Parathyroid adenoma (tissue), 2 donors: ENCODE results near the gene GRIA4.

Source experiments
- H2AFZ ChIP-seq: fragments of 300-600 bp; sonication (generic); one replicate; pipeline ENCODE4 v1.7.0; 2017; ENCODE audit warnings: antibody characterized with exemption, mild to moderate bottlenecking
- H3K27ac ChIP-seq: fragments of 300-600 bp; sonication (generic); one replicate; pipeline ENCODE4 v1.7.0; 2017
- H3K27me3 ChIP-seq: fragments of 300-600 bp; sonication (generic); one replicate; pipeline ENCODE4 v1.7.0; 2017; ENCODE audit warnings: low read length; ENCODE audit not compliant: control insufficient read depth, insufficient read depth
- H3K36me3 ChIP-seq: fragments of 300-600 bp; sonication (generic); one replicate; pipeline ENCODE4 v1.7.0; 2017; ENCODE audit warnings: low read length; ENCODE audit not compliant: control insufficient read depth, insufficient read depth
- H3K4me1 ChIP-seq: fragments of 300-600 bp; sonication (generic); one replicate; pipeline ENCODE4 v1.7.0; 2017; ENCODE audit warnings: control low read depth
- H3K4me2 ChIP-seq: fragments of 300-600 bp; sonication (generic); one replicate; pipeline ENCODE4 v1.7.0; 2017; ENCODE audit warnings: low read length
- H3K4me3 ChIP-seq: fragments of 300-600 bp; sonication (generic); one replicate; pipeline ENCODE4 v1.7.0; 2017; ENCODE audit warnings: low read depth, low read length
- H3K79me2 ChIP-seq: fragments of 300-600 bp; sonication (generic); one replicate; pipeline ENCODE4 v1.7.0; 2017; ENCODE audit warnings: control low read depth
- H3K9ac ChIP-seq: fragments of 300-600 bp; sonication (generic); one replicate; pipeline ENCODE4 v1.7.0; 2017; ENCODE audit warnings: mild to moderate bottlenecking
- H3K9me3 ChIP-seq: fragments of 300-600 bp; sonication (generic); one replicate; pipeline ENCODE4 v1.7.0; 2017; ENCODE audit warnings: low read length; ENCODE audit not compliant: control insufficient read depth
- TF ChIP-seq, protein P1 (sequence below): fragments of 300-600 bp; sonication (generic); IDR thresholded peaks from one replicate; pipeline ENCODE4 v1.7.0; 2017; ENCODE audit warnings: antibody characterized with exemption, mild to moderate bottlenecking
- donor health status: primary hyperparathyroidism.

GRIA4 gene

GRCh38 chr11:105619556-105619955 is 9.7 kb downstream of the GRIA4 start:
- H3K4me1 ChIP-seq: no peaks in the 10 kb centered on the region
- H3K27ac ChIP-seq: no peak overlapping the region
- H3K9me3 ChIP-seq: no peaks in the 10 kb centered on the region
- H3K27me3 ChIP-seq: no peaks in the 10 kb centered on the region
- no peaks in the 10 kb centered on the region for H3K36me3 ChIP-seq
- TF ChIP-seq, protein P1, sequence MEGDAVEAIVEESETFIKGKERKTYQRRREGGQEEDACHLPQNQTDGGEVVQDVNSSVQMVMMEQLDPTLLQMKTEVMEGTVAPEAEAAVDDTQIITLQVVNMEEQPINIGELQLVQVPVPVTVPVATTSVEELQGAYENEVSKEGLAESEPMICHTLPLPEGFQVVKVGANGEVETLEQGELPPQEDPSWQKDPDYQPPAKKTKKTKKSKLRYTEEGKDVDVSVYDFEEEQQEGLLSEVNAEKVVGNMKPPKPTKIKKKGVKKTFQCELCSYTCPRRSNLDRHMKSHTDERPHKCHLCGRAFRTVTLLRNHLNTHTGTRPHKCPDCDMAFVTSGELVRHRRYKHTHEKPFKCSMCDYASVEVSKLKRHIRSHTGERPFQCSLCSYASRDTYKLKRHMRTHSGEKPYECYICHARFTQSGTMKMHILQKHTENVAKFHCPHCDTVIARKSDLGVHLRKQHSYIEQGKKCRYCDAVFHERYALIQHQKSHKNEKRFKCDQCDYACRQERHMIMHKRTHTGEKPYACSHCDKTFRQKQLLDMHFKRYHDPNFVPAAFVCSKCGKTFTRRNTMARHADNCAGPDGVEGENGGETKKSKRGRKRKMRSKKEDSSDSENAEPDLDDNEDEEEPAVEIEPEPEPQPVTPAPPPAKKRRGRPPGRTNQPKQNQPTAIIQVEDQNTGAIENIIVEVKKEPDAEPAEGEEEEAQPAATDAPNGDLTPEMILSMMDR: no peak
- H3K4me2 ChIP-seq: no peak overlapping the region
- H2AFZ ChIP-seq: no peak overlapping the region
- H3K9ac ChIP-seq: no peak overlapping the region
- no peak overlapping the region for H3K4me3 ChIP-seq
- no peaks in the 10 kb centered on the region for H3K79me2 ChIP-seq

DNA sequence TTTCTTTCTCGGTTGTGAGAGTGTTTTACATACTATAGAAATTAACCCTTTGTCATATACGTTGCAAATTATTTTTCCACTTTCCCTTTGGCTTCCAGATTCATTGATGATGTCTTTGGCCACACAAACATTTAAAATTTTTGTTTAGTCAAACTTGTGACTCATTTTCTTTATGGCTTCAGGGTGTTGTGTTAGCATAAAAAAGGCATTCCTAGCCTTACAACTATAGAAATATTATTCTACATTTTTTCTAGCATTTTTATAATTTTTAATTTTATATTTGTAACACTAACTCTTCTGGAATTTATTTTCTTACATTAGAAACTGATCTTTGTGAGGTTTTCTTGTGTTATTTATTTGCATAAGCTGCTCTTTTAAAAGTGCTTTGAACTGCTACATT is 12.1 kb downstream of the GRIA4 start:
- H2AFZ ChIP-seq: no peak overlapping the region
- no peaks in the 10 kb centered on the region for H3K4me1 ChIP-seq
- no peak overlapping the region for H3K4me3 ChIP-seq
- H3K27ac ChIP-seq: no peak overlapping the region
- no peak overlapping the region for H3K4me2 ChIP-seq
- H3K36me3 ChIP-seq: no peaks in the 10 kb centered on the region
- H3K79me2 ChIP-seq: no peaks in the 10 kb centered on the region
- TF ChIP-seq, protein P1: no peak
- H3K9ac ChIP-seq: no peak overlapping the region
- no peaks in the 10 kb centered on the region for H3K9me3 ChIP-seq
- H3K27me3 ChIP-seq: no peaks in the 10 kb centered on the region

- Histone ChIP-seq H3K27me3 (no peaks in the 10 kb centered on the region), H3K9ac (no peak overlapping the region), H3K4me1 (no peaks in the 10 kb centered on the region), H3K9me3 (no peaks in the 10 kb centered on the region), H3K36me3 (no peaks in the 10 kb centered on the region), H3K79me2 (no peaks in the 10 kb centered on the region), H2AFZ (no peak overlapping the region), H3K4me2 (no peak overlapping the region), H3K4me3 (no peak overlapping the region), H3K27ac (no peak overlapping the region)
- TF ChIP-seq, protein P1: no peak
Observed at GRCh38 chr11:105632316-105632715, 22.4 kb downstream of the GRIA4 start.

GRCh38 chr11:105635466-105635865 is 25.6 kb downstream of the GRIA4 start:
- TF ChIP-seq, protein P1: no peak
- Histone ChIP-seq H3K27ac (no peak overlapping the region), H3K9ac (no peak overlapping the region), H2AFZ (no peak overlapping the region), H3K4me2 (no peak overlapping the region), H3K4me1 (no peaks in the 10 kb centered on the region), H3K36me3 (no peaks in the 10 kb centered on the region), H3K79me2 (no peaks in the 10 kb centered on the region), H3K9me3 (no peaks in the 10 kb centered on the region), H3K27me3 (no peaks in the 10 kb centered on the region), H3K4me3 (no peak overlapping the region)

DNA sequence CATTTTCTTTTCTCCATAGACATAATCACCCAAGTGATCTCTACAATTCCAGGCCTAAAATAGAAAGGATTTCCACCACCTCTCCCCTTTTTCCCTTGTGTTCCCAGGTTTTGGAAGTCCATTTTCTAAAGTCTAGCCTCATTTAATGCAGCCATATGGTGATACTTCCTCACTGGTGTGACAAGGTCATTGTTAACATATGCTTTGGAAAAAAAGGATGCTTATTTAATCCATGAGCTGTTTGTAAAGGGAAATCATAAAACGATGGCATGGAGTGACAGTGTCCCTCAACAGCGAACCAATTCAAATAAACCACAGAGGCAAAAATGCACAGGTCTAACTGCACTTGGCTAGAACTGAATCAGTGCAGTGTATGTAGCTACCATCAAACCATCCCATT is 26.6 kb downstream of the GRIA4 start:
- no peaks in the 10 kb centered on the region for H3K4me1 ChIP-seq
- H3K9me3 ChIP-seq: no peaks in the 10 kb centered on the region
- no peak overlapping the region for H3K9ac ChIP-seq
- no peak overlapping the region for H3K27ac ChIP-seq
- H3K27me3 ChIP-seq: no peaks in the 10 kb centered on the region
- H3K4me2 ChIP-seq: no peak overlapping the region
- H3K79me2 ChIP-seq: no peaks in the 10 kb centered on the region
- TF ChIP-seq, protein P1: no peak
- H3K36me3 ChIP-seq: no peaks in the 10 kb centered on the region
- H2AFZ ChIP-seq: no peak overlapping the region
- H3K4me3 ChIP-seq: no peak overlapping the region
